GM20000 (cell line): Measurements from ENCODE around the gene MTHFD1L.
A peak's percentile ranks its signal among the peaks of the same experiment; 100 is the strongest.

ENCODE experiments used
- DNase-seq: peaks from one replicate; pipeline ENCODE4 v3.0.0; 2012; ENCODE audit warnings: low spot score
- CTCF ChIP-seq: IDR thresholded peaks from 2 replicates; pipeline ENCODE4 v1.5.1; 2012; ENCODE audit warnings: mild to moderate bottlenecking, control low read depth; ENCODE audit errors: extremely low read depth, missing control alignments

Gene MTHFD1L

GRCh38 chr6:150894935-150895552 lies 29.5 kb downstream of the MTHFD1L start:
- DNase-seq: peak; percentile 38
- no peak for TF ChIP-seq CTCF

- no peak for TF ChIP-seq CTCF
- DNase-seq: no peak
Measured at GRCh38 chr6:150895928-150896632, 30.6 kb downstream of the MTHFD1L start.

- TF ChIP-seq CTCF: no peak
- DNase-seq: peak; percentile 34
Measured at GRCh38 chr6:150897400-150897943, 32.0 kb downstream of the MTHFD1L start.

GRCh38 chr6:150898399-150899170 lies 33.1 kb downstream of the MTHFD1L start:
- DNase-seq: peak; percentile 32
- no peak for TF ChIP-seq CTCF

- no peak for TF ChIP-seq CTCF
- DNase-seq: no peak
Measured at GRCh38 chr6:150899231-150899630, 33.7 kb downstream of the MTHFD1L start.

GRCh38 chr6:150900049-150900448 lies 34.5 kb downstream of the MTHFD1L start:
- TF ChIP-seq CTCF: no peak
- DNase-seq: no peak

GRCh38 chr6:150902142-150902776 lies 36.8 kb downstream of the MTHFD1L start:
- TF ChIP-seq CTCF: no peak

More at GRCh38 chr6:150902142-150902776, 36.8 kb downstream of the MTHFD1L start:
- no peak for DNase-seq
